Measurements from ENCODE around the gene DCAF5. TPM values are rescaled to one million over a fixed set of nuclear protein-coding genes. Genes with fewer than 3 reads are reported as not detected.

Gene DCAF5
- total RNA-seq, 1 donor, result 38.7 TPM

- no peaks in the 10 kb centered on the region for H3K9me3 ChIP-seq (ENCODE audit: low read depth, low read length)
- peaks cover 75% of the 10 kb centered on the region for H3K79me2 ChIP-seq (ENCODE audit: insufficient read depth, low read length)
- H3K27ac ChIP-seq (ENCODE audit: low read depth, low read length), result peak overlapping the region; percentile 47
- DNase-seq (ENCODE audit: insufficient read length, low spot score, missing footprints), result peak; percentile 46
- H4K20me1 ChIP-seq (ENCODE audit: insufficient read depth, low read length), result peaks cover 46% of the 10 kb centered on the region
- no peak overlapping the region for H3K4me3 ChIP-seq (ENCODE audit: insufficient read depth, low read length)
- peaks cover 35% of the 10 kb centered on the region for H3K4me1 ChIP-seq (ENCODE audit: insufficient read depth, low read length)
- H3K36me3 ChIP-seq (ENCODE audit: insufficient read depth, low read length), result peaks cover 7% of the 10 kb centered on the region
- no peak for TF ChIP-seq CTCF (IDR thresholded peaks at IDR 0.05; ENCODE audit: extremely low read depth, low read depth, low read length)
- no peaks in the 10 kb centered on the region for H3K27me3 ChIP-seq (ENCODE audit: insufficient read depth, low read length)
- H2AFZ ChIP-seq (ENCODE audit: low read length), result no peak overlapping the region
- peak overlapping the region; percentile 52 for H3K4me2 ChIP-seq (ENCODE audit: insufficient read depth, low read length)
These were observed 3.3 kb downstream of the DCAF5 start for GRCh38 chr14:69149461-69150244.

GRCh38 chr14:69142101-69142500 is 10.8 kb downstream of the DCAF5 start:
- no peak for DNase-seq (ENCODE audit: insufficient read length, low spot score, missing footprints)
- no peak overlapping the region for H3K4me2 ChIP-seq (ENCODE audit: insufficient read depth, low read length)
- H3K4me3 ChIP-seq (ENCODE audit: insufficient read depth, low read length), result no peak overlapping the region
- H2AFZ ChIP-seq (ENCODE audit: low read length), result no peak overlapping the region
- H3K4me1 ChIP-seq (ENCODE audit: insufficient read depth, low read length), result peaks cover 21% of the 10 kb centered on the region
- peaks cover 2% of the 10 kb centered on the region for H3K36me3 ChIP-seq (ENCODE audit: insufficient read depth, low read length)
- H4K20me1 ChIP-seq (ENCODE audit: insufficient read depth, low read length), result peaks cover 69% of the 10 kb centered on the region
- H3K27me3 ChIP-seq (ENCODE audit: insufficient read depth, low read length), result no peaks in the 10 kb centered on the region
- H3K79me2 ChIP-seq (ENCODE audit: insufficient read depth, low read length), result peaks cover 73% of the 10 kb centered on the region
- TF ChIP-seq CTCF (IDR thresholded peaks at IDR 0.05; ENCODE audit: extremely low read depth, low read depth, low read length), result no peak
- H3K27ac ChIP-seq (ENCODE audit: low read depth, low read length), result no peak overlapping the region
- H3K9me3 ChIP-seq (ENCODE audit: low read depth, low read length), result no peaks in the 10 kb centered on the region

- Histone ChIP-seq H2AFZ (ENCODE audit: low read length) (no peak overlapping the region), H3K4me2 (ENCODE audit: insufficient read depth, low read length) (no peak overlapping the region), H3K27ac (ENCODE audit: low read depth, low read length) (no peak overlapping the region), H3K36me3 (ENCODE audit: insufficient read depth, low read length) (peaks cover 2% of the 10 kb centered on the region), H3K79me2 (ENCODE audit: insufficient read depth, low read length) (peaks cover 70% of the 10 kb centered on the region), H3K9me3 (ENCODE audit: low read depth, low read length) (no peaks in the 10 kb centered on the region), H3K4me3 (ENCODE audit: insufficient read depth, low read length) (no peak overlapping the region), H3K4me1 (ENCODE audit: insufficient read depth, low read length) (peaks cover 22% of the 10 kb centered on the region), H4K20me1 (ENCODE audit: insufficient read depth, low read length) (peaks cover 66% of the 10 kb centered on the region), H3K27me3 (ENCODE audit: insufficient read depth, low read length) (no peaks in the 10 kb centered on the region)
- no peak for DNase-seq (ENCODE audit: insufficient read length, low spot score, missing footprints)
- TF ChIP-seq CTCF (IDR thresholded peaks at IDR 0.05; ENCODE audit: extremely low read depth, low read depth, low read length), result no peak
These were observed 11.4 kb downstream of the DCAF5 start for GRCh38 chr14:69141550-69141949.

GRCh38 chr14:69139743-69140142 is 13.2 kb downstream of the DCAF5 start:
- no peak overlapping the region for H3K27ac ChIP-seq (ENCODE audit: low read depth, low read length)
- peaks cover 51% of the 10 kb centered on the region for H4K20me1 ChIP-seq (ENCODE audit: insufficient read depth, low read length)
- H3K4me3 ChIP-seq (ENCODE audit: insufficient read depth, low read length), result no peak overlapping the region
- no peaks in the 10 kb centered on the region for H3K9me3 ChIP-seq (ENCODE audit: low read depth, low read length)
- peaks cover 4% of the 10 kb centered on the region for H3K36me3 ChIP-seq (ENCODE audit: insufficient read depth, low read length)
- no peak overlapping the region for H3K4me2 ChIP-seq (ENCODE audit: insufficient read depth, low read length)
- TF ChIP-seq CTCF (IDR thresholded peaks at IDR 0.05; ENCODE audit: extremely low read depth, low read depth, low read length), result no peak
- no peaks in the 10 kb centered on the region for H3K27me3 ChIP-seq (ENCODE audit: insufficient read depth, low read length)
- H3K79me2 ChIP-seq (ENCODE audit: insufficient read depth, low read length), result peaks cover 74% of the 10 kb centered on the region
- DNase-seq (ENCODE audit: insufficient read length, low spot score, missing footprints), result no peak
- peaks cover 22% of the 10 kb centered on the region for H3K4me1 ChIP-seq (ENCODE audit: insufficient read depth, low read length)
- no peak overlapping the region for H2AFZ ChIP-seq (ENCODE audit: low read length)
